Fibroblast of skin of left quadriceps (primary cell): ENCODE results near the gene PPP1CA.
"Not testable (repeated sequence)": the region's sequence is repeated elsewhere in the genome, so short reads cannot be mapped to it uniquely, and the experiment has no call there.

Experiments used
- DNase-seq, 2 experiments: peaks; one replicate each; pipeline ENCODE4 v3.0.0-alpha.2; 2013; ENCODE audit warnings: low read depth in 2 of 2

The PPP1CA gene

GRCh38 chr11:67435031-67435726, 33.5 kb upstream of the PPP1CA start:
- DNase-seq, result no peak

DNA sequence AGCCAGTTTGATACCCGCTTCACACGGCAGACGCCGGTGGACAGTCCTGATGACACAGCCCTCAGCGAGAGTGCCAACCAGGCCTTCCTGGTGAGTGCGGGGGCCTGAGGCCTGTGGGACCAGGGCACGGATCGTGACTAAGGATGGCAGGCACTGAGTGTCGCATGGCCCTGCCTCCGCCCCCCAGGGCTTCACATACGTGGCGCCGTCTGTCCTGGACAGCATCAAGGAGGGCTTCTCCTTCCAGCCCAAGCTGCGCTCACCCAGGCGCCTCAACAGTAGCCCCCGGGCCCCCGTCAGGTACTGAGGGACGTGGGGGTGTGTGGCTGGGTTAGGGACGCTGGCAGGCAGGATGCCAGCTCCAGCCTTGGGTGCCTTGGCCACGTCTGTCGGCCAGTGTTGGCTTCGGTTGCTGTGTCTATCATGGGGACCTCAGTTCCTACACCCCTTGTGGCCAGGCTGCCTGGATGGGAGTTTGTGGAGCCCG, 32.8 kb upstream of the PPP1CA start:
- no peak for DNase-seq

DNA sequence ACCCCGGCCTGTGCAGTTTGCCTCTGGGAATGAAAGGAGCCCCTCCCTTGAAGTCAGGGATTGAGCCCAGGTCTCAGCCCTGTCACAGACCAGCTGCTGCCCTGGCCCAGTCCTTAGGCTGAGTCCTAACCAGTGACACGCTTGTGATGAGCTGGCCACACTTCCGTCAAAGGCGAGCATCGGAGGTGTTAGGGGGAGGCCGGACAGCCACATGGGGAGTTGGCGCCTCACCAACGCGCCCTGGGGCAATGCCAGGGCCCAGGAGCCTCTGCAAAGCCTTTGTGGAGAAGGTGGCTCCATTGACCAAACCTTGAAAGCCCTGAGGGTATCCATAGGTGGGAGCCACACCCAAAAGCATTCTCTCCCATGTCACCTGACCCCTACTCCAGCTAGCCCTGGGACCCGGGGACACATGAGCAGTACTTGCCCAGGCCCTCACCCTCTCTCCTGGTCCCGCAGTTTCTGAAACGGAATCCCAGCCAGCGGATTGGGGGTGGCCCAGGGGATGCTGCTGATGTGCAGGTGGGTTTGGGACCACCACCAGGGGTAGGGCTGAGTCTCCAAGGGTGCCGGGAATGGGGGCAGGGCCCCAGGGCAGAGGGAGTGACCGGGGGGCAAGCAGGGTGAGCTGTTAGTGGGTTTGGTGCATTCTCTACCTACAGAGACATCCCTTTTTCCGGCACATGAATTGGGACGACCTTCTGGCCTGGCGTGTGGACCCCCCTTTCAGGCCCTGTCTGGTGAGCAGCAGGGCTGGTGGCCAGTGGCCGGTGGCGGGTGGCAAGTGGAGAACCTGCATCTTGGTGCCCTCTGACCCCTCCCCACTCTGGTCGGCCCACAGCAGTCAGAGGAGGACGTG, 32.1 kb upstream of the PPP1CA start:
- no peak for DNase-seq

- no peak for DNase-seq
These were observed 31.1 kb upstream of the PPP1CA start for GRCh38 chr11:67432655-67433349.

DNA sequence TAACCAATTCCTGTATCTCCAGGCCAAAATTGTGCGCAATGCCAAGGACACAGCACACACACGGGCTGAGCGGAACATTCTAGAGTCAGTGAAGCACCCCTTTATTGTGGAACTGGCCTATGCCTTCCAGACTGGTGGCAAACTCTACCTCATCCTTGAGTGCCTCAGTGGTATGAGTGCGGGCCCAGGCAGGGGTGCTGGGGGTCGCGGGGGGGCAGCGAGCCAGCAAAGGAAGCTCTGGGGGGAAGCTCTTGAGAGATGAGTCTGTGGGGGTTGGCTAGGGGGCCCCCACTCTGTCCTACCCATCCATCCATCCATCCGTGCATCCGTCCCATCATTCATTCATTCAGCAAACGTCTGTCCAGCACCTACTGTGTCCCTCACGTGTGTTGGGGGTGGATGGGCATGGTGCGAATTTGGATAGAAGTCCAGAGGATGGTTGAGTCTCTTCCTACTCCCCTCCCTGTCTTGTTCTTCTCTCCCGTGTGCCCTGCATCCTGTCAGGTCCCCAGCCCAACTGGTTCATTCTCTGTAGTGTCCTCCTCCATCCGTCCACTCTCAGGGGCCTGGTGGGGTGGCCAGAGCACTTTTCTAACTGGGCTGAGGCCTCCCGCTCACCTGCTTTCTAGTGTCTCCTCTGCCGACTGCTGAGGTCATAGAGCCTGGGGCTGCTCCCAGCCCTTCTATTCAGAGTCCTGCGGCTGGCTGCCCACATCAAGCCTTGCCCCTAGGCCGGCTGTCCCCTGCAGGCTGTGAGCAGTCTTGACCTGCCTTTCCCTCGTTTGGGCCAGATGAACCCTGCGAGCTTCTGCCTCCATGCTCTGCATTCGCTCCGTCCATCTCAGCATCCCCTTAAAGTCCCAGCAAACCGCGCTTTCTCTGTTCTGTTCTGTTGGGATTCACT, 29.9 kb upstream of the PPP1CA start:
- no peak for DNase-seq

GRCh38 chr11:67429722-67430121, 28.1 kb upstream of the PPP1CA start:
- no peak for DNase-seq

DNA sequence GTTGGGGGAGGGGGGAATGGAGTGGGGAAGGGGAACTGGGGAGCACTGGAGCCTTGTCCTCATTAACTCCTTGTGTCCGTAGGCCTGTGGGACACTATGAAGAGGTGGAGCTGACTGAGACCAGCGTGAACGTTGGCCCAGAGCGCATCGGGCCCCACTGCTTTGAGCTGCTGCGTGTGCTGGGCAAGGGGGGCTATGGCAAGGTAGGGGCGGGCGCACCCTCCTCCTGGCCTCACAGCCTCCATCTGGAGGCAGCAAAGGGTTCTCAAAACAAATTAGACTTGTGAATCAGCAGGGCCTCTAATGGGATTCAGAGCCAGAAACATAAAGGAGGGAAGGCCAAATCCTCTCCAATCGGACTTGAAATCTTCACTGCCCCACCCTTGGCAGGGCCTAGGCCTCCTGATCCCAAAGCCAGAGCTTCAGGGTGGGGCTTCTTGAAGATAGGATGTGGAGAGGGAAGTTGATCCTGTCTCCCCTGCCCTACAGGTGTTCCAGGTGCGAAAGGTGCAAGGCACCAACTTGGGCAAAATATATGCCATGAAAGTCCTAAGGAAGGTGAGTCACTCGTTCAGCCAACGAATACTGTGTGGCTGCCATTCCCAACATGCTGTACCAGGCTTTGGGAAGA, 27.5 kb upstream of the PPP1CA start:
- no peak for DNase-seq

- peak; percentile 93 for DNase-seq
These were observed 26.7 kb upstream of the PPP1CA start, which contains the start of gene RPS6KB2 for GRCh38 chr11:67428052-67429001. Gene RPS6KB2, plus strand, starts transcription at chr11:67428494. Its CDS starts 52 bp downstream, at chr11:67428546.

DNA sequence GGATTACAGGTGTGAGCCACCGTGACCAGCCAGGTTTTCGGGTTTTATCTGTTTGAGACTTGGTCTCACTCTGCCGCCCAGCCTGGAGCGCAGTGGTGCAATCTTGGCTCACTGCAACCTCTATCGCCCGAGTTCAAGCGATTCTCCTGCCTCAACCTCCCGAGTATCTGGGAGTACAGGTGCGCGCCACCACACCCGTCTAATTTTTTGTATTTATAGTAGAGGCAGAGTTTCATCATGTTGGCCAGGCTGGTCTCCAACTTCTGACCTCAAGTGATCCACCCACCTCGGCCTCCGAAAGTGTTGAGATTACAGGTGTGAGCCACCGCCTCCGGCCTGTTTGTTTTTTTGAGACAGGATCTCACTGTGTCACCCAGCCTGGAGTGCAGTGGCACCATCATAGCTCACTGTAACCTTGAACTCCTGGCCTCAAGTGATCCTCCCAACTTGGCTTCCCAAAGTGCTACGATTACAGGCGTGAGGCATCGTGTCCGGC, 25.8 kb upstream of the PPP1CA start:
- DNase-seq, result not testable (repeated sequence)

DNA sequence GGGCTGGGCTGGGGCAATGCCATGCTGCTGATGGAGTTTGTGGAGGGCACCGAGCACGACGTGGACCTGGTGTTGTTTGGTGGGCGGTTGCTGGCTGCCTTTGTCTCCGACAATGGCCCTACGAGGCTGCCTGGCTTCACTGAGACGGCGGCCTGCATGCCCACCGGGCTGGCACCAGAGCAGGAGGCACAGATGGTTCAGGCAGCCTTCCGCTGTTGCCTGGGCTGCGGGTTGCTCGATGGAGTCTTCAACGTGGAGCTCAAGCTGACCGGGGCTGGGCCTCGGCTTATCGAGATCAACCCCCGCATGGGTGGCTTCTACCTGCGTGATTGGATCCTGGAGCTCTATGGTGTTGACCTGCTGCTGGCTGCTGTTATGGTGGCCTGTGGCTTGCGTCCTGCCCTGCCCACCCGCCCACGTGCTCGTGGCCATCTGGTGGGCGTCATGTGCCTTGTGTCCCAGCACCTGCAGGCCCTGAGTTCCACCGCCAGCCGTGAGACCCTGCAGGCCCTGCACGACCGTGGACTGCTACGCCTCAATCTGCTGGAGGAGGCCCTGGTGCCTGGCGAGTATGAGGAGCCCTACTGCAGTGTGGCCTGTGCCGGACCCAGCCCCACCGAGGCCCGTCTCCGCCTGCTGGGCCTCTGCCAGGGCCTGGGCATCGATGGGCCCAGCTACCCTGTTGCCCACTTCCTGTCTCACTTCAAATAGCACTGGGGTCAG, 22.4 kb upstream of the PPP1CA start:
- DNase-seq, result no peak

GRCh38 chr11:67423466-67423865, 21.8 kb upstream of the PPP1CA start:
- DNase-seq, result no peak

GRCh38 chr11:67422891-67423290, 21.2 kb upstream of the PPP1CA start:
- DNase-seq, result no peak

- DNase-seq, result no peak
These were observed 19.9 kb upstream of the PPP1CA start for GRCh38 chr11:67421430-67422031.

DNA sequence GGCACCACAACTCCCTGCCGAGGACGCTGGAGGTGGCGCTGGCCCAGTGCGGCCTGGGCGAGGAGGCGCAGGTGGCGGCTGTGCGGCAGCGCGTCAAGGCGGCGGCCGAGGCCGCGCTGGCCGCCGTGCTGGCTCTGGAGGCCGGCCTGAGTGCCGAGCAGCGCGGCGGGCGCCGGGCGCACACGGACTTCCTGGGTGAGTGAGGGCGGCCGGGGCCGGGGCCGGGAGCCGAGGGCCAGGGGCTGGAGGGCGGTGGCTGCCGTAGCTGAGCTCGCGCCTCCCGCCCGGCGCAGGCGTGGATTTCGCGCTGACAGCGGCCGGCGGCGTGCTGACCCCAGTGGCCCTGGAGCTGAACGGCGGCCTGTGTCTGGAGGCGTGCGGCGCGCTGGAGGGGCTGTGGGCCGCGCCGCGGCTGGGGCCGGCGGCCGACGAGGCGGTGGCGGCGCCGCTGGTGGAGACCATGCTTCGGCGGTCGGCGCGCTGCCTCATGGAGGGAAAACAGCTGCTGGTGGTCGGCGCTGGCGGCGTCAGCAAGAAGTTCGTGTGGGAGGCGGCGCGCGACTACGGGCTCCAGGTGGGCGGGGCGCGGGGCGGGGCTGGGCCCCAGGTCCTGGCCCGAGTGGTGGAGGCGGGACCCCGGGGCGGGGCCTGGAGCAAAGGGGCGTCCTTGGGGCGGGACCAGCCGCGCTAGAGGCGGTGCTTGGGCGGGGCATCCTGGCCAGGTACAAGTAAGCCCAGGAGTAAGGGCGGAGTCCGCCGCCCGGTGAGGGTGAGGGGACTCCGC, 19.2 kb upstream of the PPP1CA start:
- peak; percentile 78 for DNase-seq

DNA sequence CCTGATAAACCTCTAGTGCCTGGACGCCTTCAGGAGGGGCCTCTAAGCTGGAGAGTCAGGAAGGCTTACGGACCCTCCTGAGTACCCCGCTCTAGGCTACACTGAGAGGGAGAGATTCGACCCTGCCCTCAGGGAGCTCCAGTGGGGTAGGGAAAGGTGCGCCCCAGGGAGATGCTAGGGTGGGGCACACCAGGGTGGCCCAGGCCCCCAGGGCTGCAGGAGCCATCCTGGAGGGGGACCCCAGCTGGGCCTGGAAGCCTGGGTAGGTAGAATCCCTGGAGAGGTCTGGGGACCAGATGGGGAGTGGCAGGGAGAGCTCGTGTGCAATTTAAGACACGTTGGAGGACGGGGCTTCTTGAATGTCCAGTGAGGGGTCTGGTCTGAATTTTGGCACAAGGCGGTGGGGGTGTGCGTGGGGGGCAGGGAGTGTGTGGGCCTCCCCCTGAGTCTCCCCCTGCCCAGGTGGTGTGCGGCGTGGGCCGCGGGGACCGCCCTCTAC, 18.5 kb upstream of the PPP1CA start:
- no peak for DNase-seq

DNA sequence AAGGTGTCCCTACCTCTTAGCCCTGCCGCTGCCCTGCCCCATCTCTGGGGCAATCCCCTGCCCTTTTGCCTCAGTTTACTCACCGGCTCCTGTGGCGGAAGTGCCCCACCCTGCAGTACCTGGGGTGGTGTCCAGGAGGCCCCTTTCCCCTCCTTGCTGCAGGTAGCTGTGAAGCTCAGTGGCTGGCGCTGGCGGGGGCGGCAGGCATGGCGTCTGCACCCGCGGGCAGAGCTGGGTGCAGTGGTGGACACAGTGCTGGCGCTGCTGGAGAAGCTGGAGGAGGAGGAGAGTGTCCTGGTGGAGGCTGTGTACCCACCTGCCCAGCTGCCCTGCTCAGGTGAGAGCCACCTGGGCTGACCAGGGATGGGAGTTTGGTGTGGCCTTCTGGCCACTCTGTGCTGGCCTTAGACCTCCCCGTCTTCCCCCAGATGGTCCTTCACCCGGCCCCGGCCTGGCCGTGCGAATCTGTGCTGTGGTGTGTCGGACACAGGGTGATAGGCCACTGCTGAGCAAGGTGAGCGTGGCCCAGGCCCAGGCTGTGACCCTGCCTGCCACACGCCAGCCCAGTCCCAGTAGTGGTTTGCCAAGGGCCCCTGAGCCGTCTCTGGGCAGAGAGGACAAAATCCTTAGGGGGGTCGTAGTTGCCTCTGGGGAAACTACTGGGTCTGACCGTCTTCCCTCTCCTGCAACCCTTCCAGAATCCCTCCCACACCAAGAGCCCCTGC, 17.8 kb upstream of the PPP1CA start:
- no peak for DNase-seq
